HG02642 (cell line): Measurements from ENCODE around the gene PTPRN2.

ENCODE experiments used
- ATAC-seq: cut with Tn5 transposase; IDR thresholded peaks from one replicate; pipeline ENCODE4 v1.9.1; 2021; ENCODE audit warnings: mild to moderate bottlenecking; ENCODE audit not compliant: unreplicated experiment, poor library complexity

Gene PTPRN2

GRCh38 chr7:158124671-158125079, 462.9 kb downstream of the PTPRN2 start:
- ATAC-seq: no peak

DNA sequence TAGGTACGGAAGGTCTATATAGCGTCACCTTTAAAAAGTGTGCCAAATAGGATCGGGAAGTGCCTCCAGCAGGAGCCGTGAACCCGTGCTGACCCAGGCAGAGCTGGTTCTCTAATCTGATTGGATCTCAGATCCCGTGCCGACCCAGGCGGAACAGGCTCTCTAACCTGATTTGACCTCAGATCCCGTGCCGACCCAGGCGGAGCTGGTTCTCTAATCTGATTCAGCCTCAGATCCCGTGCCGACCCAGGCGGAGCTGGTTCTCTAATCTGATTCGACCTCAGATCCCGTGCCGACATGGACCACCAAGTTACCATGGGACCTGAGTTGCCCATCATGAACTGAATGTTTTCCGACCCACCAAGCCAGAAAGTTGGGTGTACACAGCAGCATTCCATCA, 463.9 kb downstream of the PTPRN2 start:
- no peak for ATAC-seq

GRCh38 chr7:158123214-158123613, 464.4 kb downstream of the PTPRN2 start:
- ATAC-seq: no peak

DNA sequence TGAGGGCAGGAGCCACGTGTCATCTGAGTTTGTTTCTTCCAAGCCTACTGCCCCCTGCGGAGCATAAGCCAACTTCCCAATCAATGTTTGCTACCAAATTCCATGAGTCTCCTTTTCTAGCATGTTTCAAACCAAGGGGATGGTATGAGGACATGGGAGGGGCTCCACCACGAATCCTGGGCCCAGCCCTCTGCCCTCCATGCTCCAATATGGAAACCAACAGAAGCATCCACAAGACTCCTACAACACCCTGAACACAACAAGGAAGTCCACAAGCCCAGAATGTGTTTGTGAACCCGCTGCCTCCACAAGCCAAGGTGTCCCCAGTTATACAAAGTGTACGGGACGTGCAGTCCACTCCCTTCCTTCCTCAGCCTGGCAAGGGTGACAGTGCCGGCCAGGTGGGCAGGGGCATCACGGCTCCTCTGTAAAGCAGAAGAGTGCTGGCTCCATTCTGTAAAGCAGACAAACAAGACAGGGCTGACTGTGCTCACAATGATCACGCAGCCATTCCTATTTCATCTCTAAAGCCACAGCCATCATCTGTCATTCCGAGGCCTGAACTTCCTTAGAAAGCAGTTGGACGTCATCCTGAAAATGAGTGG, 466.1 kb downstream of the PTPRN2 start:
- no peak for ATAC-seq

DNA sequence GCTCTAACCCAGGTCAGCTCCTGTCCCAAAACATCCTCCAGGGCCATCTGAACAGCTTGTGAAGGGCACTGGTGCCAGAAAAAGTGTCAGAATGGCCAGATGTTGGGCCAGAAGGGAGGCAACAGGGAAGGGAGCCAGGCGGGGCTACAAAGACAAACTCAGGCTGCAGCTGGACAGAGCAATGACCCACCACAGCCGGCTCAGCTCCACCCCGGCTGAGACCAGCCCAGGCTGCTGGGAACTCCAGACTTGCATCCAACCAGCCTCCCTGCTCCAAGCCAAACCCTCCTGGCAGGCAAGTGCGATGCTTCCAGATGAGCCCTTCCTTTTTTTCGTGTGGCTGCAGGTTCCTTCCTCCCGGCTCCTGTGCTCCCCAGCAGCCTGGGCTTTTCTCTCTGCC, 466.9 kb downstream of the PTPRN2 start:
- ATAC-seq: no peak

DNA sequence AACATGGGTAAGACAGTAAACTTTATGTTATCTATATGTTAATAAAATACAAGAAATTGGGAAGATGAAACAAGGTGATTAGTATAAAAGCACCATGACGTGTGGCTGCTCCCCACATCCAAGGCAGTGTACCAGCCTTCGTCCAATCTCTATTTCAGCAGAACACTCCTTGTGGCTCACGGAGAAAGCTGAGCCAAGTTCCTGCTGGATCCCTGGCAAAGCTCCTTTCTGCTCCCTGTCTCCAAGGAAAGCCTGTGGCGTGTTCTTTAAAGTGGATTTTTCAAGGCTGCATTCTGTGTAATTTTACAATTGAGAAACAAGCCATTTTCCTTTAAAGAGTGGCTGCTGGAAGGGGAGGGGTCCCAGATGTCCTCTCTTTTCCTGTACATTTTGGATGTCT, 467.3 kb downstream of the PTPRN2 start:
- no peak for ATAC-seq

DNA sequence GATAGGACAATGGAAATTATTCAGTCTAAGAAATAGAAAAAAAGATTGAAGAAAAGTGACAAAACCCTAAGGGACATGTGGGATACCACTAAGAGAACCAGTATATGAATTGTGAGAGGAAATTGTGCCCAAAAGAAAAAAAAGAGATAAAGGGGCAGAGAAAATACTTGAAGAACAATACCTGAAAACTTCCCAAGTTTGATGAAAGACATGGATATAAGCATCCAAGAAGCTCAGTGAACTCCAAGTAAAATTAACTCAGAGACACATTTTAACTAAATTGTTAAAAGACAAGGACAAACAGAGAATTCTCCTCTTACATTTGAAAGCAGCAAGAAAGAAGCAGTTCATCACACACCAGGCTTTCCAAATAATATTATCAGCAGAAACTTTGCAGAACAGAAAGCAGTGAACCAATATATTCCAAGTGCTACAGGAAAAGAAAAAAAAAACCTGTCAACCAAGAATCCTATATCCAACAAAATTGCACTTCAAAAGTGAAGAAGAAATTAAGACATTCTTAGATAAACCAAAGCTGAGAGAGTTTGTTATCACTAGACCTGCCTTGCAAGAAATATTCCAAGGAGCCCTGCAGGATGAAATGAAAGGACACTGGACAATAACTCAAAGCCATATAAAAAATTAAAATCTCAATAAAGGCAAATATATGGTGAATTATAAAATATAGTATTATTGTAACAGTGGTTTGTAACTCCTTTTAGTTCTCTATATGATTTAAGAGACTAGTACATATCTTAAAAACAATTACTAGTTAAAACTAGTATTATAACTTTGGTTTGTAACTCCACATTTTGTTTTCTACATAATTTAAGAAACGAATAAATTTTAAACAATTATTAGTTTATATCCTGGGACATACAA, 470.0 kb downstream of the PTPRN2 start:
- ATAC-seq: no peak

DNA sequence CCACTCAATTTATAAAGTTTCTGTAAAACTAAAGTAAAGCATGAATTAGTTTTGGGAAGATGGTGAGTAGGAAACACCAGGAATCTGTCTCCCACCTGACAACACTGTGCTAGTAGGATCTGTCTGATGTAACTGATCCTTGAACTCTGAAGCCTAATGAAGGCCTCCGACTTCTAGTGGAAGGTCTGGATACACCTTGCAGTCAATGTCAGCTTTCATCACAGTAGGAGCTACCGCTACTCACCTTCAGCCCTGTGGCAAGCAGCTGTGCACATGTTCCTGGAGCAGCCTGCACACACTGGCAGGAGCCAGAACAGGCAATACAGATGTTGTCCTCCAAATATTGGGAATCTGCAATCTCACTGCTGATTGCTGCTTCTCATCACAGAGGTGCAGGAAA, 471.4 kb downstream of the PTPRN2 start:
- no peak for ATAC-seq

DNA sequence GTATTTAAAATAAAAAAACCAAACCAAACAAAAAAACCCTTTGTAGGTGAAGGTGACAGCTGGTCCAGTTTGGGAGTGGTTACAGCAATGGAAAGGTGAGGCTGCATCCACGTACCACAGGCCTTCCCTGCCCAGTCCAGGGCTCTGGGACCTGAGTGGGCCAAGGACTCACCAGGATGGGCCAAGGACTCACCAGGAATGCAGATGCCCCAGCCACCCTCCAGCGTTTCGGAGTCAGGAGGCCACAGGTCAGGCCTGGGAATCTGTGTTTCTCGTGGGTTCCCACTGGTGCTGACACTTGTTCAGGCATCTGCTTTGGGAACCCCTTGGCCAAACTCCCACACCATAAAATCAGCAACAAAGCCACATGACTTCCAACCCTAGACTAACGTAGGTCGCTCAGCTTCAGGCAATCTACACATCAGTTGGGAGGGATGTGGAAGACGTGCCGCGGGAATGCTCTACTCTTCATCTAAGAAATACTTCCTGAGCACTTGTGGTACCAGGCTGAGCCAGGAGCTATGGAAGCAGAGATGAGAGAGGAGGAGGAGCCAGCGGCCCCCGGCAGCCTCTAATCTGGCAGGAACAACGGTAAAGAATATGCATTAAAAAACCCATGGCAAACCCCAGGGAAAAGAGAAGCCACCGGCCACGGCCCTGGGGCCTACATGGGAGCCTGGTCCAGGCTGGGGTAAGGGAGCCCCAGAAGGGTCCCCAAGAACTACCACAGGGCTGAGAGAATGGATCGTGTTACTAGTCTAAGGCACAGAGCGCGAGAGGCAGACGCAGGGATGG, 473.4 kb downstream of the PTPRN2 start:
- ATAC-seq: no peak

GRCh38 chr7:158113321-158114025, 474.1 kb downstream of the PTPRN2 start:
- no peak for ATAC-seq

GRCh38 chr7:158112571-158113320, 474.9 kb downstream of the PTPRN2 start:
- ATAC-seq: no peak

DNA sequence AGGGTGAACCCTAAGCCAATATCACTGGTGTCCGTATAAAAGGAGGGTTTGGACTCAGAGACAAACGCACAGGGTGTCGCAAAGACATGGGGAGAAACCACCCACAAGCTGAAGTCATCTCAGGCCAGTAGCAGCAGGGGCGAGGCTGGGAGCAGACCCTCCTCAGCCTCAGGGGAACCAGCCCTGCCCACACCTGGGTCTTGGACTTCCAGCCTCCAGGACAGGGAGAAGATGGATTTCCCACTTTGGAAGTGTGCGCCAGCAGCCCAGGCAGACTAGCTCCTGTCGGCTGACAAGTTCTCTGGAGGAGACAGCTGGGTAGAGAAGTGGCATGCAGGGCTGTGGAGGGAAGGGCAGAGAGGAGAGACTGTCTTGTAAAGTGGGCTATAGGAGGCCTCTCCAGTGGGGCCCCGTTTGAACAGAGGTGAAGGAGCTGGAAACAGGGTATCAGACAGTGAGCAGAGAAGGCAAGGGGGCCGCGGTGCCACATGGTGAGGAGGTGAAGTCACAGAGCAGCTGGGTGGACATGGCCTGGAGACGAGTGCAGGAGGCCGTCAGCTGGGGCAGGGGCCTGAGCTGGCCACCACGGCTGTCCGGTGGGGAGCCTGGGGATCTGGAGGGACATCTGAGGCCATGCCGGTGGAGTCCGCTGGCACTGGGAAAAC, 475.6 kb downstream of the PTPRN2 start:
- no peak for ATAC-seq

GRCh38 chr7:158111049-158111751, 476.4 kb downstream of the PTPRN2 start:
- no peak for ATAC-seq

DNA sequence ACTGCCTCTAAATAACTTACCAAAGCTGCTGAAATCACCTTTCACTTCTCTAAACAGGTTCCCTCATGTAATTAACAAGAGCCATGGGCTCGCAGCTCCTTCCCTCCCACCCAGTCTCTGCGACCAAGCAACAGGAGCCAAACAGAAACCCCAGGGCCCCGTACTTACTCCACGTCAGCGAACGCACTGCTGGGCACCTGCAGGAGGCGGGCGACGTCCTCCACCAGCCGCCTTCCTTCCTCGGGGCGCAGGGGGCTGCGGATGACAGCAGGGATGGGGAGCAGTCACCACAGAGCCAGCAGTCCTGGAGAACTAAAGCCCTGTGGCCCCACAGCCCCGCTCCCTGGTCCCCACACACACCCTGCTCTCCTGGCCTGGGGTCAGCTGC, 477.0 kb downstream of the PTPRN2 start:
- no peak for ATAC-seq

DNA sequence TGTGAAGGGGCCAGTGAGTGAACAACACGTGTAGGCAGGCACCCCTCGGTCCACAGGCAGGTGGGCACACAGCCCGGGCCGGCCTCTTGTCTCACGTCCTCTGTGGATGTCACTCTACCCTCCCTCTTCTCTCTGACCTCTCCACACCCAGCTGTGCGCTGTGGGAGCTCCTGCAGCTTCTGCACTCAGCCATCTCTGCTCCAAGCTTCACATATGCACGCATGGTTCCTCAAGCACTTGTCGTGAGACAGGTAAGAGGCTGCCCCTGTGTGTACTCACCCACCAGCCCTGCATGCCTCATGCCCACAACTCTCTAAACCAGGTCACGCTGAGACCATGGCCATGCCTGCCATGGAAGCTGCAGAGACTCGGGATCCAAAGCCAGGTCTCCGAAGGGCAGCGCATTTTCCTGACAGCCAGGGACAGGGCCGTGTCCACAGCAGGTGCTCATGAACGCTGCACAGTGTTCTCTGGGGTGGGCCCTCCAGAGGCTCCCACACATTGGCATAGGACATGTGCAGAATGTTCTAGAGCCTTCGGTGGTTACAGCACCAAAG, 477.5 kb downstream of the PTPRN2 start:
- ATAC-seq: no peak

DNA sequence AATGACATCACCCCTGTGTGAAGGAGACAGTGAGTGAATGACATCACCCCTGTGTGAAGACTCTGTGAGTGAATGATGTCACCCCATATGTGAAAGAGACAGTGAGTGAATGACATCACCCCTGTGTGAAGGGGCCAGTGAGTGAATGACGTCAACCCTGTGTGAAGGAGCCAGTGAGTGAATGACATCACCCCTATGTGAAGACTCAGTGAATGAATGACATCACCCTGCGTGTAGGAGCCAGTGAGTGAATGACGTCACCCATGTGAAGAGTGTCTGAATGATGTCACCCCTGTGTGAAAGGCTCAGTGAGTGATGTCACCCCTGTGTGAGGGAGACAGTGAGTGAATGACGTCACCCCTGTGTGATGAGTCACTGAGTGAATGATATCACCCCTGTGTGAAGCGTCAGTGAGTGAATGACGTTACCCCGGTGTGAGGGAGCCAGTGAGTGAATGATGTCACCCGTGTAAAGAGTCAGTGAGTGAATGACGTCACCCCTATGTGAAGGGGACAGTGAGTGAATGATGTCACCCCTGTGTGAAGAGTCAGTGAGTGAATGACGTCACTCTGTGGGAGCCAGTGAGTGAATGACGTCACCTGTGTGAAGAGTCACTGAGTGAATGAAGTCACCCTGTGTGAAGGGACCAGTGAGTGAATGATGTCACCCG, 478.1 kb downstream of the PTPRN2 start:
- ATAC-seq: no peak

DNA sequence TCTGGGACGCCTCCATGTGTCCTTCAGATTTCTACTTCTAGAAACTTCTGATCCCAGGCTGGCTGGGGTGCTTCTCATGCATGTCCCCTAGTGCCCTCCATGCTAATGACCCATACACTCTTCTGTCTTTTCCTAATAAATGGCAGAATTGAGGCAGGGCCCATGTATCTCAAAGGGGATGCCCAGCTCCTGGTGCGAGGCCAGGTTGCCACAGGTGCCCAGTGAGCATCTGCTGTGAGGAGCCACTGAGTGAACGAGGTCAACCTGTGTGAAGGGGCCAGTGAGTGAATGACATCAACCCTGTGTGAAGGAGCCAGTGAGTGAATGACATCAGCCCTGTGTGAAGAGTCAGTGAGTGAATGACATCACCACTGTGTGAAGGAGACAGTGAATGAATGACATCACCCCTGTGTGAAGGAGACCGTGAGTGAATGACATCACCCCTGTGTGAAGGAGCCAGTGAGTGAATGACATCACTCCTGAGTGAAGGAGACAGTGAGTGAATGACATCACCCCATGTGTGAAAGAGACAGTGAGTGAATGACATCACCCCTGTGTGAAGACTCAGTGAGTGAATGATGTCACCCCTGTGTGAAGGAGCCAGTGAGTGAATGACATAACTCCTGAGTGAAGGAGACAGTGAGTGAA, 478.9 kb downstream of the PTPRN2 start:
- ATAC-seq: no peak
